HepG2 (cell line): ENCODE measurements around the gene PLVAP. TPM values are rescaled to one million over a fixed set of nuclear protein-coding genes. Genes with fewer than 3 reads are reported as not detected.

Source experiments
- DBP ChIP-seq: sonication (generic); formaldehyde crosslinking; IDR thresholded peaks from 2 replicates; pipeline ENCODE4 v1.4.0; 2020; ENCODE audit warnings: missing genetic modification reagents; ENCODE audit errors: not compliant biosample characterization
- HDAC1 ChIP-seq: sonication (generic); formaldehyde crosslinking; IDR thresholded peaks from 2 replicates; pipeline ENCODE4 v1.5.1; 2020; ENCODE audit warnings: mild to moderate bottlenecking, missing genetic modification reagents
- HMG20A ChIP-seq: IDR thresholded peaks from 2 replicates; pipeline ENCODE4 v1.6.1; 2016; ENCODE audit warnings: borderline replicate concordance
- LBX2 ChIP-seq: sonication (generic); formaldehyde crosslinking; IDR thresholded peaks from 2 replicates; pipeline ENCODE4 v1.5.0; 2020; ENCODE audit warnings: missing genetic modification reagents, mild to moderate bottlenecking, borderline replicate concordance
- NFAT5 ChIP-seq: sonication (generic); formaldehyde crosslinking; IDR thresholded peaks from 2 replicates; pipeline ENCODE4 v1.4.0; 2020; ENCODE audit warnings: missing genetic modification reagents
- RCOR2 ChIP-seq: IDR thresholded peaks from 2 replicates; pipeline ENCODE4 v1.6.1; 2016; ENCODE audit warnings: missing biosample characterization, missing genetic modification reagents
- SOX6 ChIP-seq, 2 experiments: fragments of 450-650 bp in 1 of 2; sonication (generic) in 1 of 2; formaldehyde crosslinking in 1 of 2; IDR thresholded peaks; 2 replicates each; pipeline versions ENCODE4 v1.4.0 to v1.6.1; 2017 to 2020; ENCODE audit warnings: antibody characterized with exemption in 1 of 2, mild to moderate bottlenecking in 1 of 2, missing genetic modification reagents in 1 of 2
- SP1 ChIP-seq, 2 experiments: fragments of 450-650 bp in 1 of 2; sonication (generic) in 1 of 2; formaldehyde crosslinking in 1 of 2; IDR thresholded peaks; 2 replicates each; pipeline versions ENCODE4 v1.4.0 to v1.6.1; 2016 to 2020; ENCODE audit warnings: missing genetic modification reagents in 1 of 2
- TCF12 ChIP-seq, 2 experiments: fragments of 450-650 bp in 1 of 2; sonication (generic) in 1 of 2; formaldehyde crosslinking in 1 of 2; IDR thresholded peaks; 2 replicates each; pipeline versions ENCODE4 v1.6.1 to v1.8.0; 2017 to 2022; ENCODE audit warnings: antibody characterized with exemption in 1 of 2, mild to moderate bottlenecking in 1 of 2, missing genetic modification reagents in 1 of 2, moderate library complexity in 1 of 2
- TERF1 ChIP-seq: sonication (generic); formaldehyde crosslinking; IDR thresholded peaks from 2 replicates; pipeline ENCODE4 v1.8.0; 2022; ENCODE audit warnings: mild to moderate bottlenecking, missing genetic modification reagents, moderate library complexity
- TFDP1 ChIP-seq: IDR thresholded peaks from 2 replicates; pipeline ENCODE4 v1.6.1; 2016; ENCODE audit warnings: missing compliant biosample characterization, missing genetic modification reagents, borderline replicate concordance
- TRIM22 ChIP-seq: fragments of 450-650 bp; IDR thresholded peaks from 2 replicates; pipeline ENCODE4 v1.6.1; 2017
- ZBTB37 ChIP-seq: sonication (generic); formaldehyde crosslinking; IDR thresholded peaks from 2 replicates; pipeline ENCODE4 v1.4.0; 2020; ENCODE audit warnings: mild to moderate bottlenecking, missing genetic modification reagents
- ZFP37 ChIP-seq: sonication (generic); formaldehyde crosslinking; IDR thresholded peaks from 2 replicates; pipeline ENCODE4 v1.4.0; 2020; ENCODE audit warnings: missing genetic modification reagents, borderline replicate concordance
- ZNF557 ChIP-seq: sonication (generic); formaldehyde crosslinking; IDR thresholded peaks from 2 replicates; pipeline ENCODE4 v1.4.0; 2020; ENCODE audit warnings: missing genetic modification reagents
- polyA plus RNA-seq, 8 experiments: library from polyadenylated mRNA; depleted of rRNA in 3 of 8; stranded (reverse) in 7 of 8; unstranded in 1 of 8; fragments of >200 nt; fragmentation: Illumina TruSeq in 4 of 8; extraction: Trizol in 4 of 8; gene quantifications; 2 replicates each; pipeline versions ENCODE4 v1.2.1 to v1.2.3, GENCODE V29; 2011 to 2016; ENCODE audit warnings: low read depth in 4 of 8, missing spikeins in 1 of 8, mixed read lengths in 1 of 8; ENCODE audit not compliant: insufficient read depth in 1 of 8
- total RNA-seq, 5 experiments: library from RNA; depleted of rRNA; stranded (reverse); fragments of >200 nt; fragmentation: Illumina TruSeq; extraction: Trizol; gene quantifications; 2 replicates each; pipeline ENCODE4 v1.2.3, GENCODE V29; 2016; ENCODE audit warnings: low read depth in 1 of 5

The PLVAP gene
- total and polyA plus RNA-seq, 2 of the 13 experiments (the other 11 are each of a cell fraction or from before 2014, with no cell fraction given) = 0.26 TPM; not detected in 1

- TF ChIP-seq NFAT5 (no peak), HMG20A (CRISPR knock-in tag) (no peak), RCOR2 (no peak), TFDP1 (peak; percentile 72; the same call in 1 of the 2 replicates), ZNF557 (CRISPR knock-in tag) (0 out of 2 replicates have a peak, but pooled peaks have one; percentile 38), TCF12 (IDR thresholded peaks at IDR 0.05) (no peak), TCF12 (CRISPR knock-in tag; IDR thresholded peaks at IDR 0.05) (0 out of 2 replicates have a peak, but pooled peaks have one; percentile 20), HDAC1 (peak; percentile 92), LBX2 (CRISPR knock-in tag) (no peak), TERF1 (CRISPR knock-in tag) (no peak), DBP (CRISPR knock-in tag) (peak; percentile 89), ZFP37 (peak; percentile 21; the same call in 1 of the 2 replicates), SOX6 (IDR thresholded peaks at IDR 0.05) (no peak), SOX6 (CRISPR knock-in tag; IDR thresholded peaks at IDR 0.05) (peak; percentile 35; the same call in 1 of the 2 replicates), TRIM22 (no peak), SP1 (IDR thresholded peaks at IDR 0.05) (no peak), SP1 (CRISPR knock-in tag; IDR thresholded peaks at IDR 0.05) (no peak; the same call in 1 of the 2 replicates), ZBTB37 (no peak)
These were observed 71.4 kb downstream of the PLVAP start, which contains the start of gene MRPL34 (continued) for GRCh38 chr19:17305517-17306284.
